H1 (cell line): Measurements from ENCODE around the gene SLC39A7. TPM values are rescaled to one million over a fixed set of nuclear protein-coding genes. Genes with fewer than 3 reads are reported as not detected.

Source experiments
- CTCF ChIA-PET: fragments of 300-600 bp; sonication (Branson Sonifier 250); formaldehyde crosslinking; loops from one replicate; lab custom pipeline; 2021; ENCODE audit not compliant: partially characterized antibody; lab: Charles Lee
- POLR2A ChIA-PET: fragments of 300-600 bp; sonication (Branson Sonifier 250); formaldehyde crosslinking; loops from one replicate; lab custom pipeline; 2021; ENCODE audit warnings: inconsistent platforms; ENCODE audit not compliant: partially characterized antibody; lab: Charles Lee
- DNase-seq, 2 experiments: peaks; one replicate each; pipeline versions ENCODE4 v3.0.0 to v3.0.0-alpha.2; 2010 to 2022; ENCODE audit warnings: low spot score in 2 of 2, low read depth in 1 of 2, mixed read lengths in 1 of 2
- FAIRE-seq: peaks from 2 replicates; lab custom pipeline; 2011; peaks lifted over from hg19 to GRCh38; lab: Jason Lieb, UNC
- H2AFZ ChIP-seq: 2 replicates; pipeline ENCODE4 v1.8.1; 2012; ENCODE audit warnings: low read length, inconsistent platforms
- H2AK5ac ChIP-seq: 2 replicates; pipeline ENCODE4 v1.6.1; 2013; ENCODE audit warnings: low read depth, low read length
- H2BK120ac ChIP-seq: replicated peaks from 2 replicates; pipeline ENCODE3; 2013; ENCODE audit warnings: low read depth, low read length, inconsistent platforms
- H2BK12ac ChIP-seq: 2 replicates; pipeline ENCODE4 v1.6.1; 2013; ENCODE audit warnings: low read depth, low read length
- H2BK15ac ChIP-seq: 2 replicates; pipeline ENCODE4 v1.6.1; 2013; ENCODE audit warnings: low read length
- H2BK20ac ChIP-seq: 2 replicates; pipeline ENCODE4 v1.6.1; 2013; ENCODE audit warnings: low read length
- H2BK5ac ChIP-seq: 2 replicates; pipeline ENCODE4 v1.6.1; 2013; ENCODE audit warnings: low read depth, low read length
- H3K14ac ChIP-seq: 2 replicates; pipeline ENCODE4 v1.6.1; 2013; ENCODE audit warnings: inconsistent platforms; ENCODE audit not compliant: insufficient read length
- H3K18ac ChIP-seq: 2 replicates; pipeline ENCODE4 v1.6.1; 2013; ENCODE audit warnings: low read length; ENCODE audit errors: extremely low read depth
- H3K23ac ChIP-seq: 2 replicates; pipeline ENCODE4 v1.6.1; 2013; ENCODE audit warnings: inconsistent platforms; ENCODE audit not compliant: insufficient read length
- H3K23me2 ChIP-seq: 2 replicates; pipeline ENCODE4 v1.6.1; 2013; ENCODE audit warnings: low read depth, low read length
- H3K27ac ChIP-seq: 2 replicates; pipeline ENCODE4 v1.6.1; 2011; ENCODE audit warnings: low read depth, low read length, inconsistent platforms
- H3K27me3 ChIP-seq, 4 experiments: replicated peaks in 1 of 4; 1 replicate in 1 of 4; 2 replicates in 3 of 4; pipeline versions ENCODE4 v1.6.1 to v1.8.1; 2011 to 2013; ENCODE audit warnings: low read length in 3 of 4, mild to moderate bottlenecking in 3 of 4, inconsistent platforms in 2 of 4, mixed read lengths in 2 of 4, moderate library complexity in 1 of 4; ENCODE audit not compliant: control insufficient read depth in 3 of 4, insufficient read depth in 3 of 4; ENCODE audit errors: extremely low read depth in 1 of 4
- H3K36me3 ChIP-seq, 4 experiments: 2 replicates each; pipeline versions ENCODE4 v1.6.1 to v1.8.1; 2011 to 2013; ENCODE audit warnings: mild to moderate bottlenecking in 4 of 4, low read length in 3 of 4, moderate library complexity in 2 of 4, control low read depth in 1 of 4, inconsistent platforms in 1 of 4; ENCODE audit not compliant: insufficient read depth in 4 of 4, control insufficient read depth in 2 of 4
- H3K4ac ChIP-seq: replicated peaks from 2 replicates; pipeline ENCODE3; 2013; ENCODE audit warnings: low read length, low read depth, mixed read lengths, inconsistent platforms; ENCODE audit not compliant: insufficient read length
- H3K4me1 ChIP-seq, 4 experiments: replicated peaks in 1 of 4; 1 replicate in 1 of 4; 2 replicates in 3 of 4; pipeline versions ENCODE4 v1.6.1 to v1.8.1; 2011 to 2013; ENCODE audit warnings: low read length in 3 of 4, inconsistent platforms in 2 of 4, mixed read lengths in 1 of 4; ENCODE audit not compliant: insufficient read depth in 4 of 4, control insufficient read depth in 3 of 4
- H3K4me2 ChIP-seq, 2 experiments: 2 replicates each; pipeline versions ENCODE4 v1.6.1 to v1.8.1; 2011 to 2013; ENCODE audit warnings: low read depth in 2 of 2, low read length in 2 of 2, control low read depth in 1 of 2, inconsistent platforms in 1 of 2, mild to moderate bottlenecking in 1 of 2; ENCODE audit not compliant: insufficient read depth in 1 of 2
- H3K4me3 ChIP-seq, 4 experiments: fragments of 200-600, 300-600 bp in 1 of 4; sonication (generic), shearing (Covaris generic), sonication (Bioruptor Twin) in 1 of 4; 2 replicates each; pipeline versions ENCODE4 v1.5.1 to v1.8.1; 2011 to 2016; ENCODE audit warnings: low read length in 4 of 4, low read depth in 3 of 4, control low read depth in 2 of 4, inconsistent platforms in 2 of 4, mild to moderate bottlenecking in 2 of 4, mixed read lengths in 1 of 4, moderate library complexity in 1 of 4; ENCODE audit not compliant: insufficient read depth in 2 of 4; ENCODE audit errors: extremely low read depth in 1 of 4
- H3K56ac ChIP-seq: replicated peaks from 2 replicates; pipeline ENCODE3; 2013; ENCODE audit warnings: low read depth, mild to moderate bottlenecking, mixed read lengths, low read length, inconsistent platforms; ENCODE audit not compliant: insufficient read length
- H3K79me1 ChIP-seq: 2 replicates; pipeline ENCODE4 v1.6.1; 2013; ENCODE audit warnings: low read depth, low read length, control low read depth
- H3K79me2 ChIP-seq, 2 experiments: 2 replicates each; pipeline versions ENCODE4 v1.6.1 to v1.8.1; 2012 to 2013; ENCODE audit warnings: low read length in 2 of 2, mild to moderate bottlenecking in 2 of 2, inconsistent platforms in 1 of 2; ENCODE audit not compliant: insufficient read depth in 2 of 2, control insufficient read depth in 1 of 2
- H3K9ac ChIP-seq, 4 experiments: replicated peaks in 1 of 4; 1 replicate in 1 of 4; 2 replicates in 3 of 4; pipeline versions ENCODE4 v1.6.1 to v1.8.1; 2011 to 2013; ENCODE audit warnings: low read depth in 3 of 4, low read length in 3 of 4, control low read depth in 2 of 4, mild to moderate bottlenecking in 2 of 4, moderate library complexity in 2 of 4, inconsistent platforms in 1 of 4; ENCODE audit errors: extremely low read depth in 1 of 4
- H3K9me3 ChIP-seq, 2 experiments: 2 replicates each; pipeline versions ENCODE4 v1.6.1 to v1.8.1; 2012 to 2013; ENCODE audit warnings: mild to moderate bottlenecking in 2 of 2, moderate library complexity in 2 of 2, control low read depth in 1 of 2, inconsistent platforms in 1 of 2, low read depth in 1 of 2, low read length in 1 of 2, mixed read lengths in 1 of 2; ENCODE audit not compliant: insufficient read depth in 2 of 2
- H4K20me1 ChIP-seq, 2 experiments: replicated peaks in 1 of 2; 2 replicates each; pipeline versions ENCODE3 to v1.8.1; 2011 to 2013; ENCODE audit warnings: inconsistent platforms in 2 of 2, low read length in 2 of 2, mild to moderate bottlenecking in 1 of 2; ENCODE audit not compliant: insufficient read depth in 2 of 2, control insufficient read depth in 1 of 2
- H4K5ac ChIP-seq: 2 replicates; pipeline ENCODE4 v1.6.1; 2013; ENCODE audit warnings: low read length, low read depth, mixed read lengths, inconsistent platforms; ENCODE audit not compliant: insufficient read length
- H4K8ac ChIP-seq: 2 replicates; pipeline ENCODE4 v1.8.0; 2013; ENCODE audit warnings: mild to moderate bottlenecking, moderate library complexity, low read length, inconsistent platforms; ENCODE audit not compliant: insufficient read depth; ENCODE audit errors: extremely low read depth
- H4K91ac ChIP-seq: replicated peaks from 2 replicates; pipeline ENCODE3; 2013; ENCODE audit warnings: low read length, mixed read lengths, inconsistent platforms; ENCODE audit not compliant: insufficient read length
- SIRT6 ChIP-seq: IDR thresholded peaks from one replicate; pipeline ENCODE4 v1.7.1; 2012; ENCODE audit warnings: low read length, inconsistent platforms
- SRF ChIP-seq: IDR thresholded peaks from 2 replicates; pipeline ENCODE4 v1.6.1; 2011; ENCODE audit warnings: mild to moderate bottlenecking, low read depth, low read length, moderate library complexity
- WGBS, 2 experiments: shearing (Covaris generic) in 1 of 2; methylation state at CpG; one replicate each; pipeline versions ENCODE4 v1.1.6 to v1.1.7; 2013 to 2015; ENCODE audit warnings: low lambda C conversion rate in 2 of 2, mixed read lengths in 2 of 2, inconsistent platforms in 1 of 2, low coverage in 1 of 2, missing lambda C conversion rate in 1 of 2; ENCODE audit not compliant: insufficient replicate concordance in 2 of 2, insufficient coverage in 1 of 2, insufficient read length in 1 of 2; ENCODE audit errors: extremely low coverage in 1 of 2, missing lambda C conversion rate in 1 of 2; 5-methylcytosine and 5-hydroxymethylcytosine counted together
- polyA plus RNA-seq, 7 experiments: library from polyadenylated mRNA; depleted of rRNA in 3 of 7; stranded (reverse) in 5 of 7; unstranded in 2 of 7; fragments of >200 nt in 5 of 7; fragments of 200-250 nt in 2 of 7; gene quantifications; 1 replicate in 5 of 7; 2 replicates in 1 of 7; 4 replicates in 1 of 7; pipeline versions ENCODE4 v1.2.1 to v1.2.3, GENCODE V29; 2011 to 2013; ENCODE audit warnings: missing spikeins in 2 of 7, mixed read lengths in 2 of 7
- total RNA-seq: library from RNA; stranded (reverse); fragmentation: NEBNext Ultra II Directional; extraction: Animal tissue kit (Norgen Biotek cat#: 25700); gene quantifications from 2 replicates; pipeline ENCODE4 v1.2.1, GENCODE V29; 2021

Gene SLC39A7
- total and polyA plus RNA-seq, 2 of the 8 experiments (the other 6 are each of a cell fraction or from before 2014, with no cell fraction given): 63.3 to 123 TPM

DNA sequence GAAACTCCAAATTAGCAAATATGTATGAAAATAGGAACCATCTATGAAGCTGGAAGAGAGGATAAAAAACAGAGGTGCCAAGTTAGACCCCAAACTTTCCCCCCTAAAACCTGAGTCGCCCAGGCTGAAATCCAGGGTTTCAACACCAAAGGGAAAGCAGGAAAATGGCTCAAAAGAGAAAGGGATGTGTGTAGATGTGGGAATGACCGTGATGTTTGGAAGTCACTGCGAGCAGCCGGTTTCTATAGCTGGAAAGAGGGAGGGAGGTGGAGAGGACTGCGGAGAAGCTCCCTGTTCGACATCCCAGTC lies 12.1 kb downstream of the SLC39A7 start:
- Histone ChIP-seq H3K4me2 (peak overlapping the region; percentile 83 to 95), H3K79me2 (no peaks in the 10 kb centered on the region), H2BK120ac (no peak overlapping the region), H4K20me1 (peaks cover 2 to 16% of the 10 kb centered on the region in 2 experiments), H4K91ac (no peak overlapping the region), H3K14ac (no peak overlapping the region), H3K4me3 (peak overlapping the region; percentile 50 to 72 (median 66)), H3K9ac (peak overlapping the region in 3 of 4 experiments; percentile 10 to 66 (median 13); a peak in 2 of 7 replicates), H2BK12ac (no peak overlapping the region), H3K23ac (no peak overlapping the region), H3K9me3 (no peaks in the 10 kb centered on the region), H2BK20ac (no peak overlapping the region), H3K23me2 (peaks cover 19% of the 10 kb centered on the region; the same call in 1 of the 2 replicates), H3K4ac (no peak overlapping the region), H3K27me3 (peaks cover 29 to 69% (median 63%) of the 10 kb centered on the region in 4 experiments), H2BK15ac (no peak overlapping the region; the same call in 1 of the 2 replicates), H3K18ac (no peak overlapping the region), H3K4me1 (peaks cover 0 to 13% (median 4%) of the 10 kb centered on the region in 4 experiments; a peak in 6 of 7 replicates), H3K56ac (no peak overlapping the region), H3K79me1 (no peaks in the 10 kb centered on the region; the same call in 1 of the 2 replicates), H2AFZ (no peak overlapping the region), H2BK5ac (no peak overlapping the region), H4K5ac (no peak overlapping the region), H3K36me3 (peaks cover 2 to 7% (median 4%) of the 10 kb centered on the region in 4 experiments; a peak in 3 of 8 replicates), H2AK5ac (no peak overlapping the region), H3K27ac (no peak overlapping the region), H4K8ac (no peak overlapping the region)
- DNase-seq (no peak), FAIRE-seq (peak; percentile 28)
- ChIA-PET POLR2A (interaction anchor here (0.8 to 2.3 kb wide), 7 partner anchors 9 to 241 kb away, joined by 3 to 13 read pairs (median 5); partner anchors contain the start of genes HSD17B8, RPS18 and VPS52), CTCF (interaction anchor here (0.5 to 6.3 kb wide), 4 partner anchors 21 to 370 kb away, joined by 3 to 60 read pairs (median 4); no protein-coding TSS in a partner anchor)
- WGBS, 2 experiments: 8% methylated on average over 5 of the region's 6 CpGs; no CpG with 5 or more reads in 1 of the 2 experiments
- TF ChIP-seq SRF (0 out of 2 replicates have a peak, but pooled peaks have one; percentile 40), SIRT6 (no peak)
